SH-SY5Y (cell line): ENCODE measurements around the gene OLFM4.

Source experiments
- GATA2 ChIP-seq: IDR thresholded peaks from 2 replicates; pipeline ENCODE4 v1.6.1; 2011; ENCODE audit warnings: mild to moderate bottlenecking, low read depth, low read length
- GATA3 ChIP-seq: IDR thresholded peaks from 2 replicates; pipeline ENCODE4 v1.6.1; 2011; ENCODE audit warnings: low read depth, mild to moderate bottlenecking, low read length, moderate library complexity

DNA sequence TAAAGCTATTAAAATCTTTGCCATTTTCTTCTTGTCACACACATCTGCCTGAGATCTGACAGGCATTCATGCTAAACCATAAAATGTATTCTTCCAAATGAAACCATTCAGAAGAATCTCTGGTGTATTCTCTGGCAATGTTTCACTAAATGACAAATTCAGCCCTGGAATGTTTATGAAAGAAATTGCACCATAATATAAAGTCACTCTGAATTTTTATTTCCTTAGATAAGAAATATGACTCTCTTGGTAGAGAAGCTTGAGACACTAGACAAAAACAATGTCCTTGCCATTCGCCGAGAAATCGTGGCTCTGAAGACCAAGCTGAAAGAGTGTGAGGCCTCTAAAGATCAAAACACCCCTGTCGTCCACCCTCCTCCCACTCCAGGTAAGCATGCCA lies 14.3 kb downstream of the OLFM4 start:
- TF ChIP-seq GATA3 = no peak
- TF ChIP-seq GATA2 = no peak
